ENCODE data around the gene FNDC10.

FNDC10 gene

GRCh38 chr1:1622788-1623094 lies 22.8 kb upstream of the FNDC10 start:
- Histone ChIP-seq H3K4me1 (ENCODE audit: control insufficient read depth in 2 of 2, insufficient read depth in 2 of 2, low read length in 2 of 2) (peaks cover 7 to 9% of the 10 kb centered on the region in 2 donors), H3K27me3 (ENCODE audit: control insufficient read depth in 2 of 2, insufficient read depth in 2 of 2, low read length in 2 of 2) (no peaks in the 10 kb centered on the region), H3K4me3 (ENCODE audit: low read length in 2 of 2) (no peak overlapping the region), H3K27ac (ENCODE audit: low read depth in 2 of 2, low read length in 2 of 2) (no peak overlapping the region), H3K9me3 (ENCODE audit: control insufficient read depth in 2 of 2, low read length in 2 of 2) (no peaks in the 10 kb centered on the region), H3K36me3 (ENCODE audit: control insufficient read depth in 2 of 2, insufficient read depth in 2 of 2, low read length in 2 of 2) (peaks cover 2% of the 10 kb centered on the region in 2 donors), H3K9ac (ENCODE audit: low read depth in 1 of 2, low read length in 2 of 2) (no peak overlapping the region)

- peaks cover 5 to 6% of the 10 kb centered on the region in 2 donors for H3K4me1 ChIP-seq (ENCODE audit: control insufficient read depth in 2 of 2, insufficient read depth in 2 of 2, low read length in 2 of 2)
- H3K9ac ChIP-seq (ENCODE audit: low read depth in 1 of 2, low read length in 2 of 2): no peak overlapping the region
- peaks cover 4% of the 10 kb centered on the region in 2 donors for H3K36me3 ChIP-seq (ENCODE audit: control insufficient read depth in 2 of 2, insufficient read depth in 2 of 2, low read length in 2 of 2)
- no peaks in the 10 kb centered on the region for H3K9me3 ChIP-seq (ENCODE audit: control insufficient read depth in 2 of 2, low read length in 2 of 2)
- H3K4me3 ChIP-seq (ENCODE audit: low read length in 2 of 2): no peak overlapping the region
- H3K27me3 ChIP-seq (ENCODE audit: control insufficient read depth in 2 of 2, insufficient read depth in 2 of 2, low read length in 2 of 2): no peaks in the 10 kb centered on the region
- no peak overlapping the region for H3K27ac ChIP-seq (ENCODE audit: low read depth in 2 of 2, low read length in 2 of 2)
Measured at GRCh38 chr1:1622010-1622787, 22.3 kb upstream of the FNDC10 start.

DNA sequence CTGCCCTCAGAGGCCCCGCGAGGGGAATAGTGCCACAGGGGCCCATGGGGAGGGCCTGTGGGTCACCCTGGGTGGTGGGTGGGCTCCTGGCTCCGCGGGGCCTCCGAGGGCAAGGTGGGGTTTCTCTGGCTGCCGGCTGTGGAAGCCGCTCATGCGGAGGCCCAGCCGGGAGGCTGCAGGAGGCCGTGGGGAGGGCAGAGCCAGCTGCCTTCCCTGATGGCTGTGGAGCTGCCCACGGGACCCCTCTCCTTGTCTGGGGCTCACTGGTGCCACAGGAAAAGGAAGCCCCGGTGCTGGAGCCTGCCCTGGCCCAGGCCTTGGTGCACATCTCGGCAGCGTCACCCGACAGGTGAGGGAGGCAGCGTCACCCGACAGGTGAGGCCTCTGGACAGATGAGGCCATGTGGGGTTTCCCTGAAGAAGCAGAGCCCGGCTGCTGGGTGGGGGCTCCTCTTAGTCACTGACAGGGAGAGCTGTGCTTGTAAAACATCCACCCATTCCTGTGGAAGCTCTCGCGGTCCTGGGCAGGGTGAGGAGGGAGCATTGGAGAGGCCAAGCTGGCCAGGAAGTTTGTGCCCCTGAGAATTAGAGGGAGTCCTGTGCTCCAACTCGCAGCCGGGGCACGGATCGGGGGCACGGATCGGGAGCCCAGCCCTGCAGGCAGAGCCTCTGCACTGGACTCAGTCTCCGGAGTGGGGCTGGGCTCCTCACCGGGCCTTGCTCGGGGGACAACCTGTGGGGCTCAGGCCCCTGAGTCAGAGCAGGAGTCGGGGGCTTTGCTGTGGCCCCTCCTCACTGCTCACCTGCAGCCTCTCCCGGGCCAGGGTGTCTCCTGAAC lies 21.5 kb upstream of the FNDC10 start:
- Histone ChIP-seq H3K9me3 (ENCODE audit: control insufficient read depth in 2 of 2, low read length in 2 of 2) (no peaks in the 10 kb centered on the region), H3K4me1 (ENCODE audit: control insufficient read depth in 2 of 2, insufficient read depth in 2 of 2, low read length in 2 of 2) (peaks cover 7 to 9% of the 10 kb centered on the region in 2 donors), H3K9ac (ENCODE audit: low read depth in 1 of 2, low read length in 2 of 2) (no peak overlapping the region), H3K4me3 (ENCODE audit: low read length in 2 of 2) (no peak overlapping the region), H3K27me3 (ENCODE audit: control insufficient read depth in 2 of 2, insufficient read depth in 2 of 2, low read length in 2 of 2) (no peaks in the 10 kb centered on the region), H3K27ac (ENCODE audit: low read depth in 2 of 2, low read length in 2 of 2) (no peak overlapping the region), H3K36me3 (ENCODE audit: control insufficient read depth in 2 of 2, insufficient read depth in 2 of 2, low read length in 2 of 2) (peaks cover 4% of the 10 kb centered on the region in 2 donors)

GRCh38 chr1:1620433-1621139 lies 20.7 kb upstream of the FNDC10 start:
- no peaks in the 10 kb centered on the region for H3K9me3 ChIP-seq (ENCODE audit: control insufficient read depth in 2 of 2, low read length in 2 of 2)
- no peak overlapping the region for H3K27ac ChIP-seq (ENCODE audit: low read depth in 2 of 2, low read length in 2 of 2)
- peaks cover 8 to 11% of the 10 kb centered on the region in 2 donors for H3K4me1 ChIP-seq (ENCODE audit: control insufficient read depth in 2 of 2, insufficient read depth in 2 of 2, low read length in 2 of 2)

DNA sequence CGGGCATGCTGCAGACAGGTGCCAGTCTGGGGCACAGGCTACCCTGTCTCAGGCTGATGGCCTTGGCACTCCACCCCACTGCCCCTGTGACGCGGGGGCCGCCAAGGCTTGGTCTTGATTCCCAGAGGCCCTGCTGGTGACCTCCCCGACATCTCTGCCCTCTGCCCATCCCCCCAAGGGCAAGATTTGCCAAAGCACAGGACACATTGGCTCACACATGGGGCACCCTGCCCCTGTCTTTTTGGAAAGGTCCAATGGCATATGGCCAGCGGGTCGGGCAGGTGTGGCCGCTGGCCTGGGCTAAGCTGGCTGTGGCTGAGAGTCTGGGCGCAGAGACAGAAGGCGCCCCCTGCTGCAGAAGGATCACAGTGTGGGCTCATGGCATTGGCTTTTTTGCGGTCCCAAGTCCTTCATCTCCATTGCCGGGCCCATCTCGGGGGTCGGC lies 20.0 kb upstream of the FNDC10 start:
- H3K27ac ChIP-seq (ENCODE audit: low read depth in 2 of 2, low read length in 2 of 2): no peak overlapping the region
- no peak overlapping the region for H3K4me3 ChIP-seq (ENCODE audit: low read length in 2 of 2)
- no peaks in the 10 kb centered on the region for H3K9me3 ChIP-seq (ENCODE audit: control insufficient read depth in 2 of 2, low read length in 2 of 2)
- H3K9ac ChIP-seq (ENCODE audit: low read depth in 1 of 2, low read length in 2 of 2): no peak overlapping the region
- H3K4me1 ChIP-seq (ENCODE audit: control insufficient read depth in 2 of 2, insufficient read depth in 2 of 2, low read length in 2 of 2): peaks cover 9 to 11% of the 10 kb centered on the region in 2 donors
- no peaks in the 10 kb centered on the region for H3K27me3 ChIP-seq (ENCODE audit: control insufficient read depth in 2 of 2, insufficient read depth in 2 of 2, low read length in 2 of 2)
- H3K36me3 ChIP-seq (ENCODE audit: control insufficient read depth in 2 of 2, insufficient read depth in 2 of 2, low read length in 2 of 2): peaks cover 4% of the 10 kb centered on the region in 2 donors

More at GRCh38 chr1:1620433-1621139, 20.7 kb upstream of the FNDC10 start:
- Histone ChIP-seq H3K9ac (ENCODE audit: low read depth in 1 of 2, low read length in 2 of 2) (no peak overlapping the region), H3K36me3 (ENCODE audit: control insufficient read depth in 2 of 2, insufficient read depth in 2 of 2, low read length in 2 of 2) (peaks cover 4% of the 10 kb centered on the region in 2 donors), H3K4me3 (ENCODE audit: low read length in 2 of 2) (no peak overlapping the region), H3K27me3 (ENCODE audit: control insufficient read depth in 2 of 2, insufficient read depth in 2 of 2, low read length in 2 of 2) (no peaks in the 10 kb centered on the region)

DNA sequence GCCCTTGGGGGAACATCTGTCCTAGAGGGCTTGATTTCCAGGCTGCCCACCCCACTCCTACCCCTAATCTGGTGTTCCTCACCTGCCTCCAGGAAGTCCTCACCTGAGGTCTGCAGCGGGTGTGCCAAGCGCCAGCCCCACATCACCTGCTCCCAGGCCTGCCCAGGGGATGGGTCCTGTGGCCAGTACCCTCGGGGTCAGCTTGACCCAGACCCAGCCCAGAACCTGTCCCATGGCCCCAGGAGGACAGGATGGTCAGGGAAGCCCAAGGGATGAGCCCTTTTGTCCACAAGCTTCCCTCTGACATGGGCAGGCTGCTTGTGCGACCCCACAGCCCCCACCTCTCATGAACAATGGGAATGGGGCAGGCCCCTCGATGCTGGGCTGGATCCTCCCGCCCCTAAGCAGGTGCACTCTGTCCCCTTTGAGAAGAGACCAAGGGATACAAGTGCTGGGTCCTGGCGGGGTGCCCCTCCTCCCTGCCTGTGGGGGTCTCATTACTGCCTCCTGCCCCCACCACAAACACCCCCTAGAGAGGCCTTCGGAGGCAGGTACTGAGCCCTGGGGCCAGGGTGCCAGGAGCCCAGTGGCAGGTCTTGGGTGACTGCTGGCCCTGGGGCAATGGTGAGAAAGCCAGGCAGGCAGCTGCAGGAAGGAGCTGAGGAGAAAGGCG lies 18.6 kb upstream of the FNDC10 start:
- H3K27me3 ChIP-seq (ENCODE audit: control insufficient read depth in 2 of 2, insufficient read depth in 2 of 2, low read length in 2 of 2): no peaks in the 10 kb centered on the region
- H3K9ac ChIP-seq (ENCODE audit: low read depth in 1 of 2, low read length in 2 of 2): no peak overlapping the region
- H3K4me3 ChIP-seq (ENCODE audit: low read length in 2 of 2): no peak overlapping the region
- no peaks in the 10 kb centered on the region for H3K9me3 ChIP-seq (ENCODE audit: control insufficient read depth in 2 of 2, low read length in 2 of 2)
- H3K4me1 ChIP-seq (ENCODE audit: control insufficient read depth in 2 of 2, insufficient read depth in 2 of 2, low read length in 2 of 2): peaks cover 21% of the 10 kb centered on the region in 2 donors
- peaks cover 4% of the 10 kb centered on the region in 2 donors for H3K36me3 ChIP-seq (ENCODE audit: control insufficient read depth in 2 of 2, insufficient read depth in 2 of 2, low read length in 2 of 2)
- no peak overlapping the region for H3K27ac ChIP-seq (ENCODE audit: low read depth in 2 of 2, low read length in 2 of 2)

- H3K9ac ChIP-seq (ENCODE audit: low read depth in 1 of 2, low read length in 2 of 2): no peak overlapping the region
- H3K4me1 ChIP-seq (ENCODE audit: control insufficient read depth in 2 of 2, insufficient read depth in 2 of 2, low read length in 2 of 2): peaks cover 21 to 23% of the 10 kb centered on the region in 2 donors
- no peak overlapping the region for H3K27ac ChIP-seq (ENCODE audit: low read depth in 2 of 2, low read length in 2 of 2)
- H3K4me3 ChIP-seq (ENCODE audit: low read length in 2 of 2): no peak overlapping the region
- peaks cover 4% of the 10 kb centered on the region in 2 donors for H3K36me3 ChIP-seq (ENCODE audit: control insufficient read depth in 2 of 2, insufficient read depth in 2 of 2, low read length in 2 of 2)
- H3K9me3 ChIP-seq (ENCODE audit: control insufficient read depth in 2 of 2, low read length in 2 of 2): no peaks in the 10 kb centered on the region
- no peaks in the 10 kb centered on the region for H3K27me3 ChIP-seq (ENCODE audit: control insufficient read depth in 2 of 2, insufficient read depth in 2 of 2, low read length in 2 of 2)
Measured at GRCh38 chr1:1617925-1618324, 18.0 kb upstream of the FNDC10 start.

- Histone ChIP-seq H3K9me3 (ENCODE audit: control insufficient read depth in 2 of 2, low read length in 2 of 2) (no peaks in the 10 kb centered on the region), H3K9ac (ENCODE audit: low read depth in 1 of 2, low read length in 2 of 2) (no peak overlapping the region), H3K4me1 (ENCODE audit: control insufficient read depth in 2 of 2, insufficient read depth in 2 of 2, low read length in 2 of 2) (peaks cover 21 to 23% of the 10 kb centered on the region in 2 donors), H3K27ac (ENCODE audit: low read depth in 2 of 2, low read length in 2 of 2) (no peak overlapping the region), H3K4me3 (ENCODE audit: low read length in 2 of 2) (no peak overlapping the region), H3K36me3 (ENCODE audit: control insufficient read depth in 2 of 2, insufficient read depth in 2 of 2, low read length in 2 of 2) (peaks cover 4% of the 10 kb centered on the region in 2 donors), H3K27me3 (ENCODE audit: control insufficient read depth in 2 of 2, insufficient read depth in 2 of 2, low read length in 2 of 2) (no peaks in the 10 kb centered on the region)
Measured at GRCh38 chr1:1617516-1617915, 17.6 kb upstream of the FNDC10 start.

DNA sequence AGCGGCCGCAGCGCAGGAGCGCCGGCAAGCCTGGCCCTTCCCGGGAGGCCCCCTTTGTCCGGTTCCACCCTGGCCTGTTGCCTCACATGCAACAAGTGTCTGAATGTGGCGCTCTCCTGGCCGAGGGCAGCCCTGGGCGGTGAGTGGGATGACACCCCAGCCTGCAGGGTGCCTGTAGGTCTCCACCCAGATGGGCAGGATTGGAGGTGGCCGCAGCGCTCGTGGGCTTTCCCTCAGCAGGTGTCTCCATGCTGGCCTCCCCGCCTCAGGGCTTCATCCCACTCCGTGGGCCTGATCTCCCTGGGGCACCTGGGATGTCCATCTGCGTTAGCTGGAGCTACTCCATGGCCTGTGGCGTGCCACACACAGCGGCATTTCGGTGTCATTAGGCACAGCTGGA lies 16.9 kb upstream of the FNDC10 start:
- Histone ChIP-seq H3K4me3 (ENCODE audit: low read length in 2 of 2) (peak overlapping the region; percentile 85 to 99), H3K27ac (ENCODE audit: low read depth in 2 of 2, low read length in 2 of 2) (no peak overlapping the region), H3K9ac (ENCODE audit: low read depth in 1 of 2, low read length in 2 of 2) (peak overlapping the region; percentile 68 to 100), H3K9me3 (ENCODE audit: control insufficient read depth in 2 of 2, low read length in 2 of 2) (no peaks in the 10 kb centered on the region), H3K27me3 (ENCODE audit: control insufficient read depth in 2 of 2, insufficient read depth in 2 of 2, low read length in 2 of 2) (no peaks in the 10 kb centered on the region), H3K36me3 (ENCODE audit: control insufficient read depth in 2 of 2, insufficient read depth in 2 of 2, low read length in 2 of 2) (peaks cover 4% of the 10 kb centered on the region in 2 donors), H3K4me1 (ENCODE audit: control insufficient read depth in 2 of 2, insufficient read depth in 2 of 2, low read length in 2 of 2) (peaks cover 21 to 23% of the 10 kb centered on the region in 2 donors)

All from mucosa of rectum (tissue), 2 donors.